Mesenchymal stem cell (in vitro differentiated cells and primary cell): Measurements from ENCODE around the gene HNRNPM.
"Not testable (repeated sequence)": the region's sequence is repeated elsewhere in the genome, so short reads cannot be mapped to it uniquely, and the experiment has no call there.

Experiments
- DNase-seq: peaks from one replicate; pipeline ENCODE4 v3.0.0-alpha.2; 2013
- H2AFZ ChIP-seq: one replicate; pipeline ENCODE4 v1.6.1; 2013; ENCODE audit warnings: low read depth, mild to moderate bottlenecking, control low read depth, inconsistent platforms, low read length, moderate library complexity
- H2AK5ac ChIP-seq: 2 replicates; pipeline ENCODE4 v1.6.1; 2013; ENCODE audit warnings: low read length, moderate library complexity, mild to moderate bottlenecking, inconsistent platforms; ENCODE audit not compliant: severe bottlenecking
- H2BK120ac ChIP-seq: one replicate; pipeline ENCODE4 v1.6.1; 2013; ENCODE audit warnings: low read depth, mild to moderate bottlenecking, inconsistent platforms, low read length, moderate library complexity
- H2BK12ac ChIP-seq, 2 experiments: one replicate each; pipeline ENCODE4 v1.6.1; 2013; ENCODE audit warnings: inconsistent platforms in 2 of 2, low read length in 2 of 2, mild to moderate bottlenecking in 2 of 2, moderate library complexity in 2 of 2, control low read depth in 1 of 2
- H2BK15ac ChIP-seq: one replicate; pipeline ENCODE4 v1.6.1; 2013; ENCODE audit warnings: mild to moderate bottlenecking, low read depth, inconsistent platforms; ENCODE audit not compliant: poor library complexity, severe bottlenecking
- H2BK5ac ChIP-seq: 2 replicates; pipeline ENCODE4 v1.6.1; 2013; ENCODE audit warnings: low read depth, mild to moderate bottlenecking, low read length, control low read depth, inconsistent platforms; ENCODE audit not compliant: poor library complexity, severe bottlenecking
- H3K14ac ChIP-seq, 2 experiments: one replicate each; pipeline ENCODE4 v1.6.1; 2013; ENCODE audit warnings: inconsistent platforms in 2 of 2, low read length in 2 of 2, control low read depth in 1 of 2, mild to moderate bottlenecking in 1 of 2, moderate library complexity in 1 of 2
- H3K18ac ChIP-seq, 2 experiments: one replicate each; pipeline ENCODE4 v1.6.1; 2013; ENCODE audit warnings: inconsistent platforms in 2 of 2, low read length in 2 of 2, control low read depth in 1 of 2, low read depth in 1 of 2, mild to moderate bottlenecking in 1 of 2
- H3K23ac ChIP-seq, 2 experiments: one replicate each; pipeline ENCODE4 v1.6.1; 2013; ENCODE audit warnings: inconsistent platforms in 2 of 2, low read length in 2 of 2, mild to moderate bottlenecking in 2 of 2, moderate library complexity in 2 of 2, control low read depth in 1 of 2
- H3K27ac ChIP-seq: 2 replicates; pipeline ENCODE4 v1.5.1; 2013; ENCODE audit warnings: mild to moderate bottlenecking, moderate library complexity, low read length, control low read depth, inconsistent platforms; ENCODE audit not compliant: poor library complexity, severe bottlenecking
- H3K27me3 ChIP-seq, 2 experiments: 2 replicates each; pipeline versions ENCODE4 v1.6.1 to v1.7.0; 2013; ENCODE audit warnings: low read length in 2 of 2, mild to moderate bottlenecking in 2 of 2, moderate library complexity in 2 of 2, control low read depth in 1 of 2, inconsistent platforms in 1 of 2; ENCODE audit not compliant: control insufficient read depth in 1 of 2, insufficient read depth in 1 of 2
- H3K36me3 ChIP-seq, 2 experiments: 2 replicates each; pipeline versions ENCODE4 v1.6.1 to v1.7.0; 2013; ENCODE audit warnings: low read length in 2 of 2, control low read depth in 1 of 2, inconsistent platforms in 1 of 2, low read depth in 1 of 2, mild to moderate bottlenecking in 1 of 2; ENCODE audit not compliant: insufficient read depth in 2 of 2, control insufficient read depth in 1 of 2
- H3K4ac ChIP-seq, 2 experiments: one replicate each; pipeline ENCODE4 v1.6.1; 2013; ENCODE audit warnings: inconsistent platforms in 2 of 2, low read length in 2 of 2, mild to moderate bottlenecking in 2 of 2, moderate library complexity in 2 of 2, control low read depth in 1 of 2, low read depth in 1 of 2
- H3K4me1 ChIP-seq: 2 replicates; pipeline ENCODE4 v1.6.1; 2013; ENCODE audit warnings: low read depth, low read length, control low read depth; ENCODE audit not compliant: control insufficient read depth, insufficient read depth
- H3K4me2 ChIP-seq: 2 replicates; pipeline ENCODE4 v1.6.1; 2013; ENCODE audit warnings: low read length, mild to moderate bottlenecking, inconsistent platforms; ENCODE audit not compliant: poor library complexity, severe bottlenecking
- H3K4me3 ChIP-seq, 2 experiments: 2 replicates each; pipeline versions ENCODE4 v1.5.1 to v1.7.0; 2013; ENCODE audit warnings: low read length in 2 of 2, mild to moderate bottlenecking in 2 of 2, control low read depth in 1 of 2, low read depth in 1 of 2; ENCODE audit not compliant: insufficient read depth in 1 of 2
- H3K79me1 ChIP-seq: replicated peaks from 2 replicates; pipeline ENCODE4 v1.6.1; 2013; ENCODE audit warnings: mild to moderate bottlenecking, control low read depth, low read length, inconsistent platforms; ENCODE audit not compliant: poor library complexity, severe bottlenecking
- H3K9ac ChIP-seq: 2 replicates; pipeline ENCODE4 v1.7.0; 2013; ENCODE audit warnings: mild to moderate bottlenecking, low read length, moderate library complexity
- H3K9me3 ChIP-seq: 2 replicates; pipeline ENCODE4 v1.7.0; 2013; ENCODE audit warnings: mild to moderate bottlenecking, low read length; ENCODE audit not compliant: control insufficient read depth
- H4K8ac ChIP-seq: one replicate; pipeline ENCODE4 v1.6.1; 2013; ENCODE audit warnings: inconsistent platforms, mild to moderate bottlenecking, low read length, moderate library complexity
- H4K91ac ChIP-seq: one replicate; pipeline ENCODE4 v1.6.1; 2013; ENCODE audit warnings: mild to moderate bottlenecking, low read length, inconsistent platforms
- WGBS: methylation state at CpG from one replicate; pipeline ENCODE4 v1.1.7; 2013; ENCODE audit warnings: mixed read lengths; 5-methylcytosine and 5-hydroxymethylcytosine counted together

The HNRNPM gene

GRCh38 chr19:8421484-8422461 lies 23.0 kb upstream of the HNRNPM start:
- H3K4me2 ChIP-seq: no peak overlapping the region
- H3K9me3 ChIP-seq: no peaks in the 10 kb centered on the region
- no peak overlapping the region for H3K18ac ChIP-seq
- WGBS: 96% methylated on average over 24 of the region's 28 CpGs
- no peak for DNase-seq
- H3K79me1 ChIP-seq: peaks cover 4% of the 10 kb centered on the region
- no peak overlapping the region for H2BK12ac ChIP-seq
- H4K91ac ChIP-seq: no peak overlapping the region
- H2BK15ac ChIP-seq: no peak overlapping the region
- H3K14ac ChIP-seq: no peak overlapping the region
- H3K27ac ChIP-seq: no peak overlapping the region
- H3K4me3 ChIP-seq: no peak overlapping the region
- H2BK120ac ChIP-seq: no peak overlapping the region
- H2AFZ ChIP-seq: no peak overlapping the region
- H3K9ac ChIP-seq: no peak overlapping the region
- no peak overlapping the region for H2AK5ac ChIP-seq
- peaks cover 16% of the 10 kb centered on the region for H3K4me1 ChIP-seq
- H2BK5ac ChIP-seq: no peak overlapping the region
- H3K36me3 ChIP-seq: peaks cover 11 to 13% of the 10 kb centered on the region in 2 experiments
- H3K4ac ChIP-seq: no peak overlapping the region
- no peaks in the 10 kb centered on the region for H3K27me3 ChIP-seq
- H3K23ac ChIP-seq: no peak overlapping the region
- H4K8ac ChIP-seq: no peak overlapping the region

DNA sequence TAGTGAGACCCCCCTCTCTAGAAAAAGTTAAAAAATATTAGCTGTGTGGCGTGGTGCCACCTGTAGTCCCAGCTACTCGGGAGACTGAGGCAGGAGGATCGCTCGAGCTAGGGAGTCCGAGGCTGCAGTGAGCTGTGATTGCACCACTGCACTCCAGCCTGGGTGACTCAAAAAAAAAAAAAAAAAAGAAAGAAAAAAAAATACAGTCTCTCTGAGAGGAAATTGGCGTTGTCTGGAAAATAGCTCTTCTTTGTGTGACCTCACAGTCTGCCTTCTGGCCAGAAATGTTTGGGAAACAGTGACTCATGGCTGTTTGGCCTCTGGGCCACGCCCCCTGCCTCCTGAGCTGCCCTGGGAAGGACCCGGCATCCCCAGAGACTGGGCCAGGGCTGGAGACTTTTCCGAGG lies 21.0 kb upstream of the HNRNPM start:
- no peaks in the 10 kb centered on the region for H3K27me3 ChIP-seq
- H3K27ac ChIP-seq: peak overlapping the region; percentile 74
- H3K18ac ChIP-seq: peak overlapping the region; percentile 61 to 85
- no peak overlapping the region for H3K14ac ChIP-seq
- H3K4me1 ChIP-seq: peaks cover 13% of the 10 kb centered on the region
- no peak overlapping the region for H3K4ac ChIP-seq
- no peak overlapping the region for H2BK5ac ChIP-seq
- H3K36me3 ChIP-seq: peaks cover 13% of the 10 kb centered on the region in 2 experiments
- H2BK120ac ChIP-seq: no peak overlapping the region
- H3K9ac ChIP-seq: peak overlapping the region; percentile 86
- no peak overlapping the region for H2BK15ac ChIP-seq
- DNase-seq: peak; percentile 99
- H2AFZ ChIP-seq: no peak overlapping the region
- H3K23ac ChIP-seq: no peak overlapping the region
- H3K79me1 ChIP-seq: peaks cover 4% of the 10 kb centered on the region
- H2BK12ac ChIP-seq: no peak overlapping the region
- no peaks in the 10 kb centered on the region for H3K9me3 ChIP-seq
- 7% methylated on average over 9 of the region's 9 CpGs for WGBS
- no peak overlapping the region for H4K8ac ChIP-seq
- H3K4me3 ChIP-seq: peak overlapping the region in 1 of 2 experiments; percentile 57
- H4K91ac ChIP-seq: no peak overlapping the region
- no peak overlapping the region for H2AK5ac ChIP-seq
- no peak overlapping the region for H3K4me2 ChIP-seq

- DNase-seq, H3K4me2 ChIP-seq, H3K27me3 ChIP-seq, H4K91ac ChIP-seq, H3K27ac ChIP-seq, H3K9ac ChIP-seq, H3K79me1 ChIP-seq, H3K4me3 ChIP-seq, H3K18ac ChIP-seq, H2BK12ac ChIP-seq, H3K14ac ChIP-seq, H3K4ac ChIP-seq, H2BK5ac ChIP-seq, H2BK15ac ChIP-seq, H2AK5ac ChIP-seq, H3K23ac ChIP-seq, H2BK120ac ChIP-seq, H4K8ac ChIP-seq, H2AFZ ChIP-seq, H3K9me3 ChIP-seq: not testable (repeated sequence)
- H3K4me1 ChIP-seq: peaks cover 15% of the 10 kb centered on the region
- 75% methylated on average over 4 of the region's 6 CpGs for WGBS
- H3K36me3 ChIP-seq: peaks cover 13 to 23% of the 10 kb centered on the region in 2 experiments
These were observed 19.4 kb upstream of the HNRNPM start for GRCh38 chr19:8425331-8425730.

DNA sequence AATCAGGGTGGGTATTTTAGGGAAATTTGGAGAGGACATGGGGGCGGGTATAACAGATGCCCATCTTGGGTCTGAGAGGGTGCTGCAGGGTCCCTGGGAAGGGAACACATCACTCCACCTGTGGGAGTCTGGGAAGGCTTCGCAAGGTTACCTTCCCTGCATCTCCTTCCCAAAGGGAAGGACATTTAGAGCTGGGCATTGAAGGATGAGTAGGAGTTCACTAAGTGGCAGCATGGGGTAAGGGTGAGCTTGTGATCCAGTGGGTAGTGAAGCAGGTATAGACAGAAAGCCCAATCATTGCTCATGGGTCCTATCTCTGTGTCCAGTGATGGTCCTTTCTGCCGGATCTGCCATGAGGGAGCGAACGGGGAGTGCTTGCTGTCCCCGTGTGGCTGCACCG lies 18.5 kb upstream of the HNRNPM start:
- H3K23ac ChIP-seq: no peak overlapping the region
- H4K8ac ChIP-seq: no peak overlapping the region
- H3K79me1 ChIP-seq: peaks cover 4% of the 10 kb centered on the region
- H2AFZ ChIP-seq: no peak overlapping the region
- no peaks in the 10 kb centered on the region for H3K9me3 ChIP-seq
- no peak overlapping the region for H2AK5ac ChIP-seq
- no peak overlapping the region for H2BK120ac ChIP-seq
- no peak for DNase-seq
- no peaks in the 10 kb centered on the region for H3K27me3 ChIP-seq
- no peak overlapping the region for H3K4me3 ChIP-seq
- H3K4me1 ChIP-seq: peaks cover 15% of the 10 kb centered on the region
- no peak overlapping the region for H3K9ac ChIP-seq
- H2BK12ac ChIP-seq: peak overlapping the region in 1 of 2 experiments; percentile 31
- peak overlapping the region in 1 of 2 experiments; percentile 38 for H3K14ac ChIP-seq
- peak overlapping the region in 1 of 2 experiments; percentile 70 for H3K4ac ChIP-seq
- no peak overlapping the region for H2BK15ac ChIP-seq
- no peak overlapping the region for H3K27ac ChIP-seq
- no peak overlapping the region for H2BK5ac ChIP-seq
- no peak overlapping the region for H4K91ac ChIP-seq
- peak overlapping the region in 1 of 2 experiments; percentile 21 for H3K18ac ChIP-seq
- H3K36me3 ChIP-seq: peaks cover 18 to 31% of the 10 kb centered on the region in 2 experiments
- H3K4me2 ChIP-seq: no peak overlapping the region
- WGBS: 92% methylated on average over 7 of the region's 7 CpGs
